ENCODE results near the gene LIFR. TPM values are rescaled to one million over a fixed set of nuclear protein-coding genes. Genes with fewer than 3 reads are reported as not detected.
"Not testable (repeated sequence)": the region's sequence is repeated elsewhere in the genome, so short reads cannot be mapped to it uniquely, and the experiment has no call there.

LIFR gene
- total RNA-seq, 1 experiment from 2014 or later: 7.6 TPM

- BruUV-seq (replicated peaks): no TSS peak
- Mint-ChIP-seq H3K4me1 (ENCODE audit: low read depth, unreplicated experiment) (peaks cover 64% of the 10 kb centered on the region), H3K27me3 (ENCODE audit: unreplicated experiment) (no peaks in the 10 kb centered on the region)
These were observed 46.2 kb upstream of the LIFR start for GRCh38 chr5:38602641-38603040.

GRCh38 chr5:38601863-38602298, 45.4 kb upstream of the LIFR start:
- CTCF ChIA-PET: interaction anchor here (1.4 kb wide), 1 partner anchor 12 kb away, joined by 6 read pairs; no protein-coding TSS in a partner anchor
- Mint-ChIP-seq H3K27ac (ENCODE audit: unreplicated experiment) (peak overlapping the region; percentile 9), H3K36me3 (ENCODE audit: insufficient read depth, unreplicated experiment) (no peaks in the 10 kb centered on the region), H3K9me3 (ENCODE audit: low read depth, unreplicated experiment) (no peaks in the 10 kb centered on the region), H3K4me3 (ENCODE audit: low read depth, unreplicated experiment) (no peak overlapping the region), H3K4me1 (ENCODE audit: low read depth, unreplicated experiment) (peaks cover 64% of the 10 kb centered on the region), H3K27me3 (ENCODE audit: unreplicated experiment) (no peaks in the 10 kb centered on the region)
- no peak for TF ChIP-seq CTCF (IDR thresholded peaks at IDR 0.05; ENCODE audit: unreplicated experiment)
- BruUV-seq (replicated peaks): no TSS peak
- intact Hi-C loops (cut with micrococcal nuclease; ENCODE audit: unreplicated experiment): no loop called here
- DNase-seq: no peak

More at GRCh38 chr5:38602641-38603040, 46.2 kb upstream of the LIFR start:
- CTCF ChIA-PET: no interaction called here
- intact Hi-C loops (cut with micrococcal nuclease; ENCODE audit: unreplicated experiment): no loop called here
- no peak for DNase-seq
- Mint-ChIP-seq H3K36me3 (ENCODE audit: insufficient read depth, unreplicated experiment) (no peaks in the 10 kb centered on the region), H3K4me3 (ENCODE audit: low read depth, unreplicated experiment) (no peak overlapping the region), H3K9me3 (ENCODE audit: low read depth, unreplicated experiment) (no peaks in the 10 kb centered on the region), H3K27ac (ENCODE audit: unreplicated experiment) (no peak overlapping the region)
- no peak for TF ChIP-seq CTCF (IDR thresholded peaks at IDR 0.05; ENCODE audit: unreplicated experiment)

GRCh38 chr5:38601133-38601862, 44.9 kb upstream of the LIFR start:
- Mint-ChIP-seq H3K9me3 (ENCODE audit: low read depth, unreplicated experiment) (no peaks in the 10 kb centered on the region), H3K27ac (ENCODE audit: unreplicated experiment) (peak overlapping the region; percentile 9), H3K27me3 (ENCODE audit: unreplicated experiment) (no peaks in the 10 kb centered on the region), H3K36me3 (ENCODE audit: insufficient read depth, unreplicated experiment) (no peaks in the 10 kb centered on the region), H3K4me3 (ENCODE audit: low read depth, unreplicated experiment) (no peak overlapping the region), H3K4me1 (ENCODE audit: low read depth, unreplicated experiment) (peaks cover 69% of the 10 kb centered on the region)
- no TSS peak for BruUV-seq (replicated peaks)
- no peak for TF ChIP-seq CTCF (IDR thresholded peaks at IDR 0.05; ENCODE audit: unreplicated experiment)
- no peak for DNase-seq
- intact Hi-C loops (cut with micrococcal nuclease; ENCODE audit: unreplicated experiment): no loop called here
- CTCF ChIA-PET: interaction anchor here (1.4 kb wide), 1 partner anchor 13 kb away, joined by 6 read pairs; no protein-coding TSS in a partner anchor

DNA sequence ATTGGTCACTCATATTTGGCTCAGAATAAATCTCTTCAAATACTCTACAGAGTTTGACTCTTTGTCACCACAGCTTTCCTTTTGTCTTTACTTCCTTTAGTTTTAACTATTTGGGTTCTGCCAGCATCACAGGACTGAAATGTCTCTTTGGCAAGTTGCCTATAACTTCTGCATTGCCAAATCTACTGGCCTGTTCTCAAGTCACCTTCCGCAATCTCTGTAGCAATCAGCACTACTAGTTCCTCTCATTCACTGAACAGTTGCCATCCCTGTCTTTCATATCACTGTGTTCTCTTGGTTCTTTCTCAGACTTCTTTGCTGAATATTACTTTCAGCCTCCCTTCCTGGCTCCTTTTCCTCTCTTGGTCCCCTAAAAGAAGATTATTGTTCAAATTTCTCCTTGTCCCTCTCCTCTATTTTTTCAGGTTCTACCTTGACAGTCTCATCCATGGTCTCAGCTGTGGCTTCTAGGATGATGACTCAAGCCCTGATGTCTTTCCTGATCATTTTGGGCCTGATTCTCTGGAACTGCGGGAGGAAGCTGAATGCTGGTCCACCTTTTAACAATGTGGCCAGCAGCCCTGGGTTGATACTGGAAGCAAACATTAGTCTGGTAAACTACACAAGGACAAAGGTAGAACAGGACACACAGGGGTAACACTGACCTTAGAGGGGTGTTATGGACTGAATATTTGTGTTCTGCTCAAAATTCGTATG, 44.0 kb upstream of the LIFR start:
- H3K27ac Mint-ChIP-seq (ENCODE audit: unreplicated experiment): peak overlapping the region; percentile 10
- intact Hi-C loops (cut with micrococcal nuclease; ENCODE audit: unreplicated experiment): no loop called here
- no peaks in the 10 kb centered on the region for H3K36me3 Mint-ChIP-seq (ENCODE audit: insufficient read depth, unreplicated experiment)
- TF ChIP-seq CTCF (IDR thresholded peaks at IDR 0.05; ENCODE audit: unreplicated experiment): no peak
- H3K4me3 Mint-ChIP-seq (ENCODE audit: low read depth, unreplicated experiment): no peak overlapping the region
- H3K4me1 Mint-ChIP-seq (ENCODE audit: low read depth, unreplicated experiment): peaks cover 67% of the 10 kb centered on the region
- no TSS peak for BruUV-seq (replicated peaks)
- no peaks in the 10 kb centered on the region for H3K27me3 Mint-ChIP-seq (ENCODE audit: unreplicated experiment)
- no peaks in the 10 kb centered on the region for H3K9me3 Mint-ChIP-seq (ENCODE audit: low read depth, unreplicated experiment)
- DNase-seq: no peak
- CTCF ChIA-PET: interaction anchor here (0.8 to 1.4 kb wide), 2 partner anchors 14 to 48 kb away, joined by 3 to 6 read pairs; no protein-coding TSS in a partner anchor

GRCh38 chr5:38599751-38600150, 43.3 kb upstream of the LIFR start:
- Mint-ChIP-seq H3K27ac (ENCODE audit: unreplicated experiment) (peak overlapping the region; percentile 10), H3K4me1 (ENCODE audit: low read depth, unreplicated experiment) (peaks cover 74% of the 10 kb centered on the region)
- not testable (repeated sequence) for DNase-seq; H3K9me3 Mint-ChIP-seq (ENCODE audit: low read depth, unreplicated experiment); BruUV-seq (replicated peaks); H3K4me3 Mint-ChIP-seq (ENCODE audit: low read depth, unreplicated experiment); H3K27me3 Mint-ChIP-seq (ENCODE audit: unreplicated experiment); H3K36me3 Mint-ChIP-seq (ENCODE audit: insufficient read depth, unreplicated experiment)
- CTCF ChIA-PET: interaction anchor here (0.8 to 1.7 kb wide), 3 partner anchors 8 to 48 kb away, joined by 3 to 8 read pairs (median 8); no protein-coding TSS in a partner anchor
- intact Hi-C loops (cut with micrococcal nuclease; ENCODE audit: unreplicated experiment): loop anchor here (2.0 to 5.0 kb wide), 3 partner anchors 37 to 68 kb away; no protein-coding TSS in a partner anchor

Measured in Calu3 (cell line).